Eye (tissue), 1 donor: Measurements from ENCODE around the gene DDAH2.
A peak's percentile ranks its signal among the peaks of the same experiment; 100 is the strongest.

Experiments
- DNase-seq: peaks from one replicate; pipeline ENCODE4 v3.0.0-alpha.2; 2015

The DDAH2 gene

DNA sequence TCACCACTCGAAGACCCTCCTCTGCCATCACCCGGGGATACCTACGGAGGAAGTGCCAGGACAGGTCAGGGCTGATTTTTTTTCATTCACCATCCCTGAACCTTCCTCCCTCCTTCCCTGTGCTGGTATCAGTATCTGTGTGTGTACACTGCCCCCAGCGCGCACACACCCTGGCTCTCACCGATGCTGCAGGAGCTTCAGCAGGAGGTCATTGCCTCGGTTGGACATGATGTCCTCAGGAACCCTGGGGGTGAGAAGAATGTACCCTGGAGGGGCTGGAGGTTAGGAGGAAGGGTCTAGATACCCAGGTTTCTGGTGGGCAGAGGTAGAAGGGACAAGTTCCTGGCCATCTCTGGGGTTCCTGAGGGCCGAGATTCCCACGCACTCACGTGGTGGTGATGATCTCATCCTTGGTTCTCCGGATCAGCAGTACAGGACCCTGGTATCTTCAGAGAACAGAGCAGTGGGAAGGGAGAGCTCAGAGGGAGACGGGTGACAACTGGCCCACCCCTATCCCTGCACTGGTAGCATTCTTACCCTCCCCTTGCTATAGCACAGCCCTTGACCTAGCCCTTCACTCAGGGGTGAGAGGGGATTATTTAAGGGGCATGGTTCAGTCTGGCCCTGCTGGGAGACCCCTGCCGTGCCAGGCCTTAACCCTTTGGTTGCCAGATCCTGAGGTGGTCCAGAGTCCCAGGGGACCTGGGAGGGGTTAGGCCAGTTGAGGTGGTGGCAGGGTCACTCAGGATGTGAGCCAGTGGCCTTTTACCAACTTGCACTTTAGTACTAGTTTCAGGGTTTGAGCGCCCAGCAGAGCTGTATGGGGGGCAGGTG is 41.0 kb downstream of the DDAH2 start:
- DNase-seq: no peak

DNA sequence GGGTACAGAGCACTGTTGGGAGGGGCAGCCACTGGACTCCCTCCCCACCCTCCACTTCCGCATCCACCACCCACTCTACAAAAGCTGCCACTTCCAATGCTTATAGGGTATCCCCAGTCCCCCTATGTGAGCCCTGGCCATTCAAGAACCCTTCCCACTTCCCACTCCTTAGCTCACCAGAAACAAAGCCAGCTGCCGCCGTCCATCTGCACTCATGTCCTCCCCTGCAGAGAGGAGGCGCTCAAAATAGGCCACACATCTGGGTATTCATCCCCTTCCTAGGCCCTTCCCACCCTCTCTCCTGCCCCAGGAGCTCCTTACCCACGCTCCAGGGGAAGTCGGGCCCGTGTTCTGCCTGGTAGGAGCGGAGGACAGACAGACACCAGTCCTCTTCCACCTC is 41.8 kb downstream of the DDAH2 start:
- no peak for DNase-seq

DNA sequence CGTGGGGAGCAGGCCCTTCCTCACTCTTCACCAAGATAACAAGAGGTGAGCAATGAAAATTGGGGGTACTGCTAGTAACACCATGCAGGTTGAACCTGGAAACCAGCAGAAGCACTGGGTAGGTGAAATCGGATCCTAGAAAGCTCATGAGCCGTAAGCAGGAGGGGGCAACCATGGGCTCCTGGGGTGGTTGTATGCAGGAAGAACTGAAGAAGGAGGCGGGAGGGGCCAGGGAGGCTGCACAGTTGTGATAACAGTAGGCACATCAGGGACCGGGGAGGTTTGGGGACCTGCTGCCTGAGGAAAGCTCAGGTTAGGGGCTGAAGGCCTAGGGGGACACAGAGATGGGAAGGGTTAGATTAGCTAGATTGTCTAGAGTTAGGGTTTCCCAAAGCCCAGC is 42.6 kb downstream of the DDAH2 start:
- DNase-seq: no peak

DNA sequence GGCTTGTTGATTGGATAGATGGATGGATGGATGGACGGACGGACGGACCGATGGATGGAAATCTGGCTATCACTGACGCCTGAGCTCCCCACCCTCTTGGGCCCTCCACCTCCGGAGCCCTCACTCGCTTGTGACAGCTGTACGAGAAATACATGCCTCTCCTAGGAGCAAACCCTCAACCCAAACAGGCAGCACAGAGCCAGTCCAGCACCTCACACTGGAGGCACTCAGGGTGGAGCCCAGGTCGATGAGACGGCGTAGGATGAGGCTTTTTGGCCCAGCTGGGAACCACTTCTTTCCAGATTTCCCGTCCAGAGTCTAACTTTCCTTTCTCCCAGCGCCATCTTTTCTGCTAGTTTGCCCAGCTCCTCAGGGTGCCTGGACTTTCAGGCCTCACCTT is 45.5 kb downstream of the DDAH2 start:
- no peak for DNase-seq

DNA sequence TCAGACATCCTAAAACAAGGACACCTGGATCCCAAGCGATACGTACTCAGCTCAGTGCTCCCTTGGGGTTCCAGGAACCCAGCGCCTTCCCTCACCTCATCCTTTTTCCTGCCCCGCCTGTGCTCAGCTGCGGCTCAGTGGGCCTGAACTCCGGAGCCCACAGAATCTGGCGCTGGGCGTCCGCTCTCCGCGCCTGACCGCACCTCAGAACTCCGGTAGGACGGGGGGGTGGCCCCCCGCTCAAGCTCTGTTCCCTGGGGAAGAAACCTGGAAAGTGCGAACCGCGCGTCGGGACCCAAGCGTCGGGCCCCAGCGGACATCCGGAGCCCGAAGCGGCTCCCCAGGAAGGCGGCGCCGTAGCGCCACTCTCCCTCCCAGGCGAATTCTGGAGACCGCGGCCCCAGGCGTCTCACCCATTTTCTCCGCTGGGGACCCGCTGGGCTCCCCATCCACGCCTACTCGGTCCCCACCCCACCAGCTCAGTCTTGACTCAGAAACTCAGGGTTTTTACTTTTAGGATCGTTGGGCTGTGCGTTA is 47.9 kb downstream of the DDAH2 start:
- DNase-seq: no peak

DNA sequence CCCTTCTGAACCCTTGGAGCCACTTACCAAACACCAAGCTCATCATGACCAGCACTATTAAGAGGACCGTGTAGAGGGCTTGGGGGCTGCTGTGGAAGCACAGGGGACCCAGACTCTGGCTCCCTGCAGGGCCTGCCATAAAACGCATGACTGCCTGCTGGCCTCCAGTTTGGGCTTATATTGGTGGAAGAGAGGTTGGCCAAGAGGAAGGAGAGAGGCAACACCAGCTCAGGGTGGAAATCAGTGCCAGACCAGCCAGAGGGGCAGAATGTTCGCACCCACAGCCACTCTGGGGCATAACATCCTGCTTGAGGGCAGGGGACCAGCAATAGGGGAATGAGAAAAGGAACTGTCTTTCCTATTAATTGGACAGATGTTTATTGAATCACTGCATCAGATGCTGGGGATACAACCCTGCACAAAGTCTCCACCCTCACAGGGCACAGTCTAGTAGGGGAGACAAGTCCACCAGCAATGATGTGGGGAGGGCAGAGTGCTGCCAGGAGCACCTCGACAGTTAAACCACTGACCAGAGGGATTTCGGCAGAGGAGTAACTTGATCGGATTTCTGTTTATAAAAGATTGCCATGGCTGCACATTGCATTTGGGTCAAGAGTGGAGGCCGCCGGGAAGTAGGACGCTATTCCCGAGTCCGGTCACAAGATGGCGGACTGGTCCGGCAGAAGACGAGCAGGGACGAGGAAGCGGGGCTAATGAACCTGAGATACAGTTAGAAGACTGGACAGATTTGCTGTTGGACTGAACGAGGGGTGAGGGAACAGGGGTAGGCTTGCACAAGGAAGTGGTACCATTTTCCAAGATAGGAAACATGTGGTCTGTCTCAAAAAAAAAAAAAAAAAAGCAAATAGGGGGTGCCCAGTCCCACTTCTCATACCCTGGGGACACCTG is 48.6 kb downstream of the DDAH2 start, which contains the start of gene LY6G5C:
Gene LY6G5C (minus strand): TSS at position 842 of the 909 bp plus-strand sequence. CDS start 694 bp downstream, at position 148.
- peak; percentile 91 for DNase-seq

DNA sequence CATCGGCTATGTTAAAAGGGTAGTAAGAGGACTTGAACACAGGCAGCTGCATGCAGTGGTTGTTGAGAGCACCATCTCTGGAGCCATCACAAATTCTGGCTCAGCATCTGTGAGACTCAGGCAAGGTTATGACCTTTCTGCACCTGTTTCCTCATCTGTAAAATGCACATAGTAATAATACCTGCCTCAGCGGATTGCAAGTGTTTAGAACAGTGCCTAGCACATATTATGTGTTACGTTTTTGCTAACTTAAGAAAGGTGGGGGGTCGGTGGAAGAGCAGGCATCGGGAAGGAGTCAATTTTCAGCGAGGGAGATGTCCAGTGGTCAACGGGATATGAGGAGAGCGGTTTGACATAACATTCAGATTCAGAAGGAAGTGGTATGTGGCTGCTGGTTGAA is 51.1 kb downstream of the DDAH2 start:
- no peak for DNase-seq
